HG03159 (cell line): ENCODE results near the gene C6orf132.
"Not testable (repeated sequence)": the region's sequence is repeated elsewhere in the genome, so short reads cannot be mapped to it uniquely, and the experiment has no call there.

Source experiments
- ATAC-seq: cut with Tn5 transposase; IDR thresholded peaks from one replicate; pipeline ENCODE4 v1.9.1; 2021; ENCODE audit warnings: mild to moderate bottlenecking, moderate library complexity; ENCODE audit not compliant: unreplicated experiment

Gene C6orf132

GRCh38 chr6:42142118-42142835, at the start of gene C6orf132:
Gene C6orf132, minus strand, starts transcription at chr6:42142620. Its CDS starts 176 bp downstream, at chr6:42142444.
- no peak for ATAC-seq

GRCh38 chr6:42190554-42191183, 48.2 kb upstream of the C6orf132 start:
- no peak for ATAC-seq

GRCh38 chr6:42188406-42188805, 46.0 kb upstream of the C6orf132 start:
- no peak for ATAC-seq

GRCh38 chr6:42185597-42185996, 43.2 kb upstream of the C6orf132 start:
- no peak for ATAC-seq

- ATAC-seq: no peak
These were observed 42.1 kb upstream of the C6orf132 start for GRCh38 chr6:42184475-42184874.

GRCh38 chr6:42182101-42182500, 39.7 kb upstream of the C6orf132 start:
- ATAC-seq: no peak

- ATAC-seq: no peak
These were observed 37.5 kb upstream of the C6orf132 start for GRCh38 chr6:42179945-42180313.

GRCh38 chr6:42179261-42179944, 37.0 kb upstream of the C6orf132 start:
- no peak for ATAC-seq

- ATAC-seq: no peak
These were observed 35.3 kb upstream of the C6orf132 start for GRCh38 chr6:42177514-42178364.

GRCh38 chr6:42176981-42177380, 34.6 kb upstream of the C6orf132 start:
- ATAC-seq: no peak

- ATAC-seq: no peak
These were observed 33.4 kb upstream of the C6orf132 start for GRCh38 chr6:42175860-42176259.

- ATAC-seq: no peak
These were observed 30.7 kb upstream of the C6orf132 start, which contains the start of gene GUCA1A for GRCh38 chr6:42173101-42173500. Gene GUCA1A, plus strand, starts transcription at chr6:42173364. Its CDS starts 250 bp downstream, at chr6:42173614.

- no peak for ATAC-seq
These were observed 29.6 kb upstream of the C6orf132 start for GRCh38 chr6:42171813-42172581.

GRCh38 chr6:42169780-42170179, 27.4 kb upstream of the C6orf132 start:
- ATAC-seq: not testable (repeated sequence)

GRCh38 chr6:42168650-42169049, 26.2 kb upstream of the C6orf132 start:
- no peak for ATAC-seq

GRCh38 chr6:42166444-42167141, 24.2 kb upstream of the C6orf132 start:
- no peak for ATAC-seq

GRCh38 chr6:42165016-42165415, 22.6 kb upstream of the C6orf132 start:
- no peak for ATAC-seq

GRCh38 chr6:42163981-42164380, 21.6 kb upstream of the C6orf132 start:
- ATAC-seq: no peak

GRCh38 chr6:42162812-42163211, 20.4 kb upstream of the C6orf132 start:
- no peak for ATAC-seq

GRCh38 chr6:42162384-42162783, 20.0 kb upstream of the C6orf132 start:
- no peak for ATAC-seq
